Pulmonary artery endothelial cell (primary cell): ENCODE results near the gene VSTM2B. TPM values are rescaled to one million over a fixed set of nuclear protein-coding genes. Genes with fewer than 3 reads are reported as not detected.
"Not testable (repeated sequence)": the region's sequence is repeated elsewhere in the genome, so short reads cannot be mapped to it uniquely, and the experiment has no call there.

ENCODE experiments used
- DNase-seq: peaks from one replicate; pipeline ENCODE4 v3.0.0-alpha.2; 2011; ENCODE audit warnings: low read depth, low spot score
- total RNA-seq: library from RNA; depleted of rRNA; stranded (reverse); fragments of >200 nt; gene quantifications from 2 replicates; pipeline ENCODE4 v1.2.3, GENCODE V29; 2014

Gene VSTM2B
- total RNA-seq, result not detected in 2 replicates

DNA sequence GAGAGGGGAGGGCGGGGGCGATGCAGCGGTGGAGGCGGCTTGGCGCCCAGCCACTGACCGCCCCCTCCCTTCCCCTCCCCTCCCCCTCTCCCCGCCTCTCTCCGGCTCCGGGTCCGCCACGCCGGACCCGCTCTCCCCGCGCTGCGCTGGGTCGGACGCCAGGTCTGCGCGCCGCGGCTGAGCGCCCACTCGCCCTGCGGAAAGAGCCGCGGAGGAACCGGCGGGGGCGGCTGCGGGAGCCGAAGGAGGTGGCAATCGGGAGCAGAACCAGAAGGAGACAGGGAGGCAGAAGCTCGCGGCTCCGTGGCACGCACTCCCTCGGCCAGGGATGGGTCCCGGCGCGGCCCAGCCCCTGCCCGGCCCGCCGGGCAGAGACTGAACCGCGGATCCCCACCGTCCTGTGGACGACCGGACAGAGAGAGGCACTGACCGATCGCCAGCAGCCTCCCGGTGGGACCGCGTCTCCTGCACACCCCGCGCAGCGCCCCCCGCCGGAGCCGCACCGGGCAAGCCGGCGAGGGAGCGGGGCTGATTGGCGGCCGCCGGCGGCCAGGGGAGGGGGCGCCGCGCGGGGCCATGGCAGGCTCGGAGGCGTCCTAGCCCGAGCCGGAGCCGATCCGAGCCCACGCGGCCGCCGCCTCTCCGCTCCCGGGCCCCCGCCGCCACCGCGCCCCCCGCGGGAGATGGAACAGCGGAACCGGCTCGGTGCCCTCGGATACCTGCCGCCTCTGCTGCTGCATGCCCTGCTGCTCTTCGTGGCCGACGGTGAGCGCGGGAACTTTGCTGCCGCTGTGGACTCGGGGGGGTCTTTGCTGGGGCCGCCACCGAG is at the start of gene VSTM2B:
VSTM2B (plus strand) TSS at position 94 of the 829 bp plus-strand sequence; CDS start at position 684, 590 bp downstream.
- no peak for DNase-seq

DNA sequence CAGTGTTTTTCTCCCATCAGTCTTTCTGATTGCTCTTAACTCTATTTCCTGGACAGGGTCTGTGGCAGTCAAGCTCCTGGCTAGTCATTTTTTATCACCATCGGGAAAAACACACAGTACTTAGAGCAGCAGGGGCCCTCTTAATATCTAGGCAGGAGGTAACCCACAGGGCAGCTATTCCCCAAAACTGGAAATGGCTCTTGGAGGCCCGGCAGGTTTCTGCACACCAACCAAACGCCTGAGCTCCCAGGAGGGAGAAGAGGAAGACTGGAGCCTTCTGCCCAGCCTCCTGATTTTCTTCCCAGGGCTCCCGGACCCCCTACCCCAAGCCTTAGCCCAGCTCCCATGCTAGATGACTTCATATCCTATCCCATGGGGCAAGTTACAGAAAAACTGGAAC is 49.3 kb upstream of the VSTM2B start:
- no peak for DNase-seq

DNA sequence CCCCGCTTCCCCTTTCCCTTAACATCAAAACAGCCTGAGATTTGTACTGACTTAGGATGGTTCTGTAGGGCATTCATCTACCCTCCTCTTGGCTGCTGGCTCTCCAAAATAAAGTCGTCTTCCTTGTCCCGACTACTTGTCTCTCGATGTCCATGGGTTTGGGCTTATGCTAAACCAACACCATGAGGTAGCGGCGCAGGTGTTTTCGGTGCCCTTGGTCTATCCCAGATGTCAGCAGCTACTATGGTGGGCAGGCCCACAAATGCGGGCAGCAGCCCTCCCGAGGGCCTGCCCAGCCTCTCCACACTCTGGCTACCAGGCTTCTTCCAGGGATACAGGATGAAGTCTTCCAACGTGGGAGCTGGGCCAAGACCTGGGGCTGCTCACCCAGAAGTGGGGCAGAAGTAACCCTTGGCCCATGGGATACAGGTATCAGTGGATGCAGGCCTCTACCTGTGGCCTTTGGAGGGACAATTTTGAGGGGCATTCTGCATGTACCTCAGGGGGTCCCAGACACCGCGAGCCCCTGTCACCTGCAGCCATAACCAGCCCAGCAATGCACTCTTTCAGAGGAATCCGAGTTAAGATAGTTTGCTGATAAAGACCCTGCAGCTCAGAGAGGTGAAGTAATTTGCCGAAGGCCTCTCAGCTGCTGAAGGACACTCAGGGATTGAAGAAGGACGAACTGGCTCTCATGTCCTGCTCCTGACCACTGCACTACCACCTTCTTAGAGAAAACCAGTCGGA is 47.8 kb upstream of the VSTM2B start:
- no peak for DNase-seq

DNA sequence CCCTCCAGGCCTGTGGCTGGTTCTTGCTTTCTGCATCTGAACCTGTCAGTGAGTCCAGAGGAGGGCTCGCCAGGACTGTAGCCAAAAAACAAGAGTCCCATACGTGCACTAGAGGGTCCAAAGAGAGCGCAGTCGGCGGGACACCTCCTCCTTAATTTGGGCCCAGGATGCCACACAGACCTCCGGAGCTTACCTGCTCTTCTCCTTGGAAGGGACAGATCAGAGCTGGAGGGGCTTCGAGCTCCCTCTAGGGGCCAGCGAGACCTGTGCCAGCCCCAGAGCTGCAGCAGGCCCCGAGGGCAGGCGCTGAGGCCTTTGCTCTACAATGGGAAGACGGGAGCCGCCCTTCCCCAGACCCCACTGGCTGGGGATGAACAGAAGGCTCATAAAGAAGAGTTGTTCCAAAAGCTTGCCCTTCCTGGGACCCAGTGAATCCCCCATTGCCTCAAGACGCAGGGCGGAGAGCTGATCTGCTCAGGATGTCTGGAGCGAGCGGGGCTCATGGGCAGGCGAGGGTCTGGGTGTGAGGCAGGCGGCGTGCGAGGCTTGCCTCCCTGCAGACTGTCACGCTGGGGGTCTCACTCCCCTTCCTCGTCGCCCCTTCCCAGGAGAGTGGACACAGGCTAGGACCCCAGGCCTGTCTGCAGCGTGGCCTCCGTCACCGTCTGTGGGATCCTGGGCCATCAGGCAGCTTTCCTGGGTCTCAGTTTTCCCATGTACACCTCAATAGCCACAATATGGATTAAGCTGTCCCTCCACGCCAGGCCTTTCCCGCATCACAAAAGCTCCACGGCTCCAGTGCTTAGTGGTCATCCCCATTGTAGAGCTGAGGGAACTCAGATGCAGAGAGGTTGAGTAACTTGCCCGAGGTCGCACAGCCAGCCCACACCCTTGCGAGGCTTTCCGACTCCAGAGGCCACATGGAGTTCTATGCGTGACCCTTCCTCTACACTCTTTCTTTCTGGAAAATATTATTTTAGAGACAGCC is 46.9 kb upstream of the VSTM2B start:
- no peak for DNase-seq

DNA sequence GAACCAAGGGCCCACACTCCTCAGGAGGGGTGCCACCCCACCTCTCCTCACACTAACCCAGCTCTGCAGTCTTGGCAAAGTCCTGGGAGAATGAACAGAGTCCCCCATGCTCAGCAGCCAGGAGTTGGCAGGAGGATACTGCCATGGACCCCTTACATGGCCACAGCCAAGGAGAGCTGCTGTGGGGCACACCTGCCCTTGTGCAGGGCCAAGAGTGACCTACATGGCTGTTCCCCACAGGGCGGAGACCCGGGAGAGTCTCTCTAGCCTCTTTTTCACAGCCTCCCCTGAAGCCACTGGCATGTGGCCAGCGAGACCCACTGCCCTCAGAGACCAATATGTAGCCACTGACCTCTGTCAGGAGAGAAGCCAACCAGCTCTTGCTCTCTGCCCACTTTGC is 45.9 kb upstream of the VSTM2B start:
- no peak for DNase-seq

DNA sequence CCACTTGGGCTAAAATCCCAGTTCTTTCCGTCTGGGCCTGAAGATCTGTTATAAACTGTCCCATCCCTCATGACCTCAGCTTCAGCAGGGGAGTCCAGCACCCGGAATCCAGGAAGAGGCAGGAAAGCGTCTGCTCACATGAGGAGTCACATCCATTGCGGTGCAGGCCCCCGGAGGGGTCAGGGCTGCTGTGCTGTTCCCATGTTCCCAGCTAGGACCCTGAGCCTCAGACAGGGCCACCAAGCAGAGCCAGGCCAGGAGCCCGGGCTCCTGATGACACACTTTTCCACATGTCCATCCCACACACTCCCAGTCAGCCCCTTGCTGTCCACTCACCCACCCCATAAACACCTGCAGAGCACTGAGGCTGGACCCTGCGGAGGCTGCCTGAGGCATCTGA is 45.3 kb upstream of the VSTM2B start:
- no peak for DNase-seq

DNA sequence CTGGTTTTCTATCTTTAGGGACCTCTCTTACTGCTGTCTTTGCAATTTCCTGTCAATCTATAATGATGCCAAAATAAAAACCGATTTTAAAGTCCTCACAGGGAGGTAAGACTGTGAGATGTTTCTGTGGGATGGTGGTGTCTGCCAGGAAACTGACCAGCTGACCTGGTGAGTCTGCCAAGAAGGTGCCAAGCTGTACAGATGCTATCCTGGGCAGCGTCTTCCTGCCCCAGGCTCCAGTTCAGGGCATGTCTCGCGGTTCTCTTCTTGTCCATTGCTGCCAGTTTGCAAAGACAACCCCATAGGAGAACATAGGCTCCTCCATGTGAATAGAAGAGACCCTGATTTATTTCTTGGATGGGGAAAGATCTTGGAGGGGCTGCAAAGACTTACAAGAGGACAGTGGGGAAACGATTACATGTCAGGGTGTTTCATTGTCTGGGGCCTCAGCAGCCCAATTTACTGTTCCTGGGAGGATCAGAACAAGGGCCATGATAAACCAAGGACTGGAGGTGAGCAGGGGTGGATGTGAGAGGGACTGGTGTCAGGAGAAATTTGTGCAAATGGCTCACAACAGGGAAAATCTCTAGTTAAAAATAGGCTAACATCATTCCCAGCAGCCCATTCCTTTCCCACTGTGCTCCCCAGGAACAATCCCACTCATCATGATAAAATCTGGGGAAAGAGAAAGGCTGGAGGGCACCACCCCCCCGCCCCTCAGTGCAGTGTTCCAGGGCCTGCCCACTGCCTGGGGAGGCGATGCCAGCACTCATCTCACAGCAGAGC is 42.7 kb upstream of the VSTM2B start:
- DNase-seq, result no peak

DNA sequence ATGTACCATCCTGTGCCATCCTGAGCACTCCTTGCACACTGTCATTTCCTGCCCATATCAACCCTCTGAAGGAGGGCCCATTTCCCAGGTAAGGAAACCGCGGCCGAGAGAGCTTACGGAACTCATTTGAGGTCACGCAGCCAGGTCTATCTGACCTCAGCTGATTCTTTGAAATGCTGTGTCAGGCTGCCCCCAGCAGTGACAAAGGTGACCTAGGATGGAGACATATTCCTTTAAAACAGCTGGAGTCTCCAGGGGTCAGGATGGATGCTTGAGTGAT is 42.2 kb upstream of the VSTM2B start:
- no peak for DNase-seq

DNA sequence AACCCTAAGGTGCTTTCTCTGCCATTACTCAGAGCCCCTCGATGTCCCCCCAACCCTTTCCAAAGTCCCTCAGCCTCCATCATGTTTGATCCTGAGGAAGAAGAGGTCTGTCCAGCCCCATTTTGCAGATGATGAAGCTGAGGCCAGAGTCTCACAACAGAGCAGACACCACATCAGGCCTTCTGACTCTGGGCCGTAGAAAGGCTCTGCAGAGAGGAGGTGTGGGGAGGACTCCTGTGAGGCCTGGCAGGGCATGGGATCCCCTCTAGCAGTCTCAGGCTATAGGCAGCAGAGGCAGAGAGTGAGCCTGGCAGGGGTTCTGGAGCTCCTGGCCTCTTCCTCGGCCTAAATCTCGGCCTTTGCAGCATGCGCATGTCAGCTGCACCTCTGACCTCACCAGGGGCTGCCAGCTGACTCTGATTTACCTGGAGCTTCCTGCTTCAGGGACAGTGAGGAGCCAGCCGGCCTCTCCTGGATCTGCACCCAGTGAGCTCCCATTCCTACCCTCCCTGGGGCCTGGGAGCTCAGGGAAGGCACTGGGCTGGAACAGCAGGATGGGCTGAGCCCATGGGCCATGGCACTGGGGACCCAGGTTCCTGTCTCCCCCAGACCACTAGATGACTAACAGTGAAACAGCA is 41.7 kb upstream of the VSTM2B start:
- no peak for DNase-seq

DNA sequence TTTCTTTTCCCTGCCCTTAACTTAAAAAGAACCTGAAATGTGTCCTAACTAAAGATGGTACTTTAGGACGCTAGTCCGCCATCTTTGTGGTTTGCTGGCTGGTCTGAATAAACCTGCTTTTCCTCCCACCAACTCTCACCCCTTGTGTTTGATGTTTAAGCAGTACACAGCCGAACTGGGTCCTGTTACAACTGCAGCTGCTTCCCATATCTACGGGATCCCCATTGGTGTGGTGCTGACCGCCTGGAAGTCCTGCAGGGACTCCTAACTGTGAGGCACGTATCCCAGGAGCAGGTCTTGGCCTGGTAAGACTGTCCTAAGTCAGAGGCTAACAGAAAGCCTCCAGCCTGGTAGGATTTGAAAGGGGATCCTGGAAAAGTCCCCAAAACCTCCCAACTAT is 40.9 kb upstream of the VSTM2B start:
- no peak for DNase-seq

DNA sequence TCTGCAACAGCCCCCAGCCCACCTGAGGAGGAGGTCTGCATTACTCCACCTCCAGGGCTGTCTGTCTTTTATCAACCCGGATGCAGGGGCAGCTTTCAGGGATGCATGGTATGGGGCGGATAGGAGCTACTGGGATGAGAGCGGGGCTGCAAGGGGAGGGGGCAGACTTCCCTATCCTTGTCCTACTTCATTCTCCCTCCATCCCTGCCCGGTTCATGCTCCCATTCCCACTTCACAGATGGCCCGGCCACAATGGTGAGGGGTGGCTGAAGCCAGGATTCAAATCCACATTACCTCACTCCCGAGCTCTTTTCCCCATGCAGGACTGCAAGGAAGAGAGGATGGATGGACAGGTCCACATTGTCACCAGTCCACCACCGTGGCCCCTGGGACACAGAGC is 40.5 kb upstream of the VSTM2B start:
- DNase-seq, result no peak

DNA sequence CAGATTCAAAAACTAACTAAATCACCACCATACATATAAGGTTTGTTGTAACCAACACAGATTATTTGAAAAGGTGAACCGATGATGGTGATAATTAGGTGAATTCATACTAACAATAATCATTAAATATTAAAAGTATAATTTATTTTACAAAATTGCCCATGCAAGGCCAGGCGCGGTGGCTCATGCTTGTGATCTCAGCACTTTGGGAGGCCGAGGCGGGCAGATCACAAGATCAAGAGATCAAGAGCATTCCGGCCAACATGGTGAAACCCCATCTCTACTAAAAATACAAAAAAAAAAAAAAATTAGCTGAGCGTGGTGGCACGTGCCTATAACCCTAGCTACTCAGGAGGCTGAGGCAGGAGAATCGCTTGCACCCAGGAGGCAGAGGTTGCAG is 38.8 kb upstream of the VSTM2B start:
- not testable (repeated sequence) for DNase-seq

DNA sequence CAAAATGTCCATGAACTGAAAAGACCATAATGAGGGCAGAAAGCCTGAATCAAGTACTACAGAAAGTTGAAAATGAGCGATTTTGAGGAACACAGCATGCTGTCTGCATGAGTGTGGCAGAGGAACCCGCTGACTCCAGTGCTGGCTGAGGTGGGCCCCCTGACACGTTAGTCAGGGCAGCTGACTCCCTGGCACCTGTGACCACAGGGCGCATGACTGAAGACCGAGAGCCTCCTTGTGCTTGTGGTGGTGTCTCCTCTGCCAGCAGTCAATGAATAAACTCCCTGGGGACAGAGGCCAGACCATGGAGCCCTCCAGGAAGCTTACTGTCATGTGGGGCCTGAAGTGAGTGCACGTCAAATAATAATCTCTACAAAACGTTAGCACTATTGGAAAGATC is 38.4 kb upstream of the VSTM2B start:
- no peak for DNase-seq

DNA sequence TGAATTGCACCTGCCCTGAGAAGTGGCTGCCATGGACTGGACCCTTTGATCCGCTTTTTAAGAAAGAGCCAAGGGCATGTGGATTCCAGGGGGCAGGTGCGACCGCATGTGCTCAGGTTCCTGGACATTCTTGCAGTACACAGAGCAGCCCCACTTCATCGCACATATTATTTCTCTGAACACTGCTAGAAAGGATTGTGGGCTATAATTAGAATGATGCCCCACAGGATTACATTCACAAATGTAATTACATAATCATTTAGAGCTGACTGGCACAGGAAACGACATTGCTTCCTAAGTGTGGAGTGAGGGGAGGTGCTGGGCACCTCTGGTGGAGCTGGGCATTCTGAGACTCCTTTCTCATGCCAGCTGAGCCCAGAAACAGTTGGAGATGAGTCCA is 37.5 kb upstream of the VSTM2B start:
- DNase-seq, result no peak

DNA sequence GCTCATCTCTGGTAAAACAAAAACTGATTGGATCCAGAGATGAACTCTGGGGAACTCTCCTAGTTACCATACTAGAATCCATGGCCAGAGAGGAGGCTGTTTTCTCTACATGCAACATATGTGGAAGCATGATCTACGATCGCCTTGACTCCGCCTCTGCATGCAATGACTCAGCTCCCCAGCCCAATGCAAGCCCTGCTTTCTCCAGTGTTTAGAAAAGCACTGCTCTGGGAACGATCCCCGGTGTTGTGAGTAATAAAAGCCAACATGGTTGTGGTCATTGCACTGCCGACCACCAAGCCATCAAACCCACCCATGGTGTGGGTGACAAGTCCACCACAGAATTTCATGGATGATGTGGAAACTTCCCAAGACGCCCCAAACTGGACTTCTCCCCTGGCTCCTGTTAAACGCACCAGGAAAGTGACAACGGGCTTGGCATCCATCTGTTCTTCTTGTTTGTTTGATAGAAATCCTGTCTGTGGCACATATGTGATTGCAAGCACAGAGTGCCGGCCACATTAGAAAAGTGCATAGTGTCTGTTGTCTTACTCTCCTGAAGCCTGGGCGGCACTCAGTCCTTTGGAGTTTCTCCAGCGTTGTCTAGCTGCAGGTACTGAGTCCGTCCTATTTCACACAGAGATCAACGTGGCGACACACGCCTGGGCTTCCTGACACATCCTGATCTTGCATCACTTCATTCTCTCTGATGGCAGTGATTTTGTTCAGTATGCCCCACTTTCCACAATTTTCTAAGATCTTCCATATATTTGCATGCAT is 36.4 kb upstream of the VSTM2B start:
- no peak for DNase-seq

DNA sequence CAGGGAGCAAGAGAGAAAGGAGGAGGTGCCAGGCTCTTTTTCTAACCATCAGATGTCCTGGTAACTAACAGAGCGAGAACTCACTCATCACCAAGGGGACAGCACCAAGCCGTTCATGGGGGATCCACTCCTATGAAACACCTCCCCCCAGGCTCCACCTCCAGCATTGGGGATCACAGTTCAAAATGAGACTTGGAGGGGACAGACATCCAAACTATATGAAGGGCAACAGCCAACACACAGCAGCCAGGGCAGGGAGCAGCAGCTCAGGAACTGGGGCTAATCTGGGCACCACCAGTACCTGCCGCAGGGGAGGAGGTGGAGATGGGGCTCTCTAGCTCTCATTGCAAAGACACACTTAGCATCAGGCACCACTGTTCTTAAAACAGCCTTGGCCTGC is 34.3 kb upstream of the VSTM2B start:
- DNase-seq, result no peak

DNA sequence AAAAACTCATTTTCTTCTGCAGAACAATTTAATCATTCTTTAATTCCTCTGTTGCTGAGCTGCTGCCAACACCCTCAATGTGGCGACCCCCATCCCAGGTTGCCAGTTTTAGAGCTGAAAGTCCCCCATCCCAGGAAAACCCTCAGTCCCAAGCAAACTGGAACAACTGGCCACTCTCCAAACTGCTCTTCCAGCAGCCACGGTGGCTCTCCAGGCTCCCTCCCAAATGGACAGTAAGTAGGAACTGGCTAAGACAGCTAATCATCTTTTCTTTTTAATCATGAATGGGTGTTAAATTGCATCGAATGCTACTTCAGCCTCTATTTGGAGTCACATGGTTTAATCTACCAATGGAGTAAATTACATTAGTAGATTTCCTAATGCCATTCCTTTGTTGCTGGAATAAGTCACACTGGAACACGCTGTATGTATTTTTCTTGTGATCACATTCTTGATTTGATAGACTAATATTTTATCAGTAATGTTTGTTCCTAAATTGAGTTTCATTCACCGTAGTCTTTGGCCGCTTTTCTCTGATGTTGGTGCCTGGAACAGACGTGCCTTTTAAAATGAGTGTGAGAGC is 33.7 kb upstream of the VSTM2B start:
- no peak for DNase-seq

DNA sequence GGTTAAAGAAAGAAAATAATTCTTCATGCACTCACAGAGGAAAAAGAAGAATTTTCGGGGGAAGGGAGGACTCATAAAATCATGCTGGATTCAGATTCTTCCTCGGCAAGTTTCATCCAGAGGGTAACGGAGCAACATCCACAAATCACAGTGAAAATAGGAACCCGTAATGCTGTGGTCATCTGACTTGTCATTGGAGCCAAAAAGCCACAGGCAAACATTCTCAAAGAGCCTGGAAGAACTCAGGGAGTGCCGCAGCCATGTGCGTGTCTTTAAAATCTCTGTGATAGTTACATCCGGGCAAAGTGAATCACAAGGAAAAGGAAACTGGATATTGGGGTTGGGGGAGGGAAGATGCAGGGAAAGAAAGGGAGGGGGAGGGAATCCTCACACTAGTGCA is 33.0 kb upstream of the VSTM2B start:
- no peak for DNase-seq

DNA sequence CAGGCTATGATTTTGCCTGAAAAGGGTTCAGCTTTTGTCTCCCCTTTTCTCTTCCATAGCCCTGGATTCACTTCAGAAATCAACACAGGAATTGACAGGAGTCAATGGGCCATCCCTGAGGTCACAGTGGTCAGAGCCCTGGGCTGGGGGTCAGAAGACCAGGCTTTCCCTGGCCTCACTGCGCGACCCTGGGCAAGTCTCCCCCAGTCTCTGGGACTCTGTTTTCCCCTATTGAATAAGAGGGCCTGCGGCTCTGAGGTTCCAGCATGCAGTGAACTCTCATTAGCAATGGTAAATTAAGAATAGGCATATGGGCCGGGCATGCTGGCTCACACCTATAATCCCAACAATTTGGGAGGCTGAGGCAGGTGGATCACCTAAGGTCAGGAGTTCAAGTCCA is 30.7 kb upstream of the VSTM2B start:
- no peak for DNase-seq
